Glutamatergic neuron (in vitro differentiated cells): ENCODE results near the gene EFCAB14. TPM values are rescaled to one million over a fixed set of nuclear protein-coding genes. Genes with fewer than 3 reads are reported as not detected.

Experiments
- DNase-seq: peaks from one replicate; pipeline ENCODE4 v3.0.0; 2022
- H3K27ac Mint-ChIP-seq: one replicate; pipeline ENCODE4 v1.8.0; 2020; ENCODE audit warnings: mild to moderate bottlenecking, mixed read lengths, inconsistent platforms; ENCODE audit not compliant: unreplicated experiment
- H3K27me3 Mint-ChIP-seq: one replicate; pipeline ENCODE4 v1.8.0; 2020; ENCODE audit warnings: mild to moderate bottlenecking, moderate library complexity, mixed read lengths, inconsistent platforms; ENCODE audit not compliant: unreplicated experiment
- H3K36me3 Mint-ChIP-seq: one replicate; pipeline ENCODE4 v1.8.0; 2020; ENCODE audit warnings: mild to moderate bottlenecking, mixed read lengths, inconsistent platforms; ENCODE audit not compliant: unreplicated experiment
- H3K4me1 Mint-ChIP-seq: one replicate; pipeline ENCODE4 v1.8.0; 2020; ENCODE audit warnings: mild to moderate bottlenecking, low read depth, mixed read lengths, inconsistent platforms; ENCODE audit not compliant: unreplicated experiment
- H3K4me3 Mint-ChIP-seq: one replicate; pipeline ENCODE4 v1.8.0; 2020; ENCODE audit warnings: mild to moderate bottlenecking, mixed read lengths, inconsistent platforms; ENCODE audit not compliant: unreplicated experiment
- H3K9me3 Mint-ChIP-seq: one replicate; pipeline ENCODE4 v1.8.0; 2020; ENCODE audit warnings: mild to moderate bottlenecking, moderate library complexity, mixed read lengths, inconsistent platforms; ENCODE audit not compliant: unreplicated experiment
- total RNA-seq: library from RNA; stranded (reverse); fragmentation: NEBNext Ultra II Directional; extraction: Animal tissue kit (Norgen Biotek cat#: 25700); gene quantifications from one replicate; pipeline ENCODE4 v1.2.1, GENCODE V29; 2021; ENCODE audit not compliant: unreplicated experiment
- TF ChIP-seq, protein P1 (sequence below): fragments of 200-600 bp; sonication (generic); IDR thresholded peaks from one replicate; pipeline ENCODE4 v1.5.0; 2021; ENCODE audit not compliant: partially characterized antibody, unreplicated experiment

The EFCAB14 gene
- total RNA-seq, 1 donor from 2014 or later = 18.8 TPM

DNA sequence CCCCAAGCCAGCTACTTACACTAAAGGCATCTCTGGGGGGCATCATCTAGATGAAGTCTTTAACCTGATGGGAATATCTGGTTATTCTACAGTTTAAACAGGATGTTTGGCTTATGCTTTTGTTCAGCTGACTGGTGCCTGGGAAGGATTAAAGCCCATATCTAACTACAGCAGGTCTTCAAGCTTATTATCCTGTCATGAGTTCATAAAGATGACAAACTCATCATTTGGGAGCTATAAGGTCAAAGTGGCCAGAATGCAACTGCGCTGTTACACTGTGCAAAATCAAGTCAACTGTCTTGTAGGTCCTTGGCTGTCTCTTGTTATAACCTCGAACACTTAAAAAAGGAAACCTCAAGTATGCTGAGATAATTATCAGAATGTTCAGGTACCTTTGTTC, 83.7 kb downstream of the EFCAB14 start:
- no peaks in the 10 kb centered on the region for H3K27me3 Mint-ChIP-seq
- no peak for DNase-seq
- H3K4me1 Mint-ChIP-seq = no peaks in the 10 kb centered on the region
- no peak overlapping the region for H3K4me3 Mint-ChIP-seq
- no peaks in the 10 kb centered on the region for H3K9me3 Mint-ChIP-seq
- H3K27ac Mint-ChIP-seq = no peak overlapping the region
- H3K36me3 Mint-ChIP-seq = no peaks in the 10 kb centered on the region
- TF ChIP-seq, protein P1, sequence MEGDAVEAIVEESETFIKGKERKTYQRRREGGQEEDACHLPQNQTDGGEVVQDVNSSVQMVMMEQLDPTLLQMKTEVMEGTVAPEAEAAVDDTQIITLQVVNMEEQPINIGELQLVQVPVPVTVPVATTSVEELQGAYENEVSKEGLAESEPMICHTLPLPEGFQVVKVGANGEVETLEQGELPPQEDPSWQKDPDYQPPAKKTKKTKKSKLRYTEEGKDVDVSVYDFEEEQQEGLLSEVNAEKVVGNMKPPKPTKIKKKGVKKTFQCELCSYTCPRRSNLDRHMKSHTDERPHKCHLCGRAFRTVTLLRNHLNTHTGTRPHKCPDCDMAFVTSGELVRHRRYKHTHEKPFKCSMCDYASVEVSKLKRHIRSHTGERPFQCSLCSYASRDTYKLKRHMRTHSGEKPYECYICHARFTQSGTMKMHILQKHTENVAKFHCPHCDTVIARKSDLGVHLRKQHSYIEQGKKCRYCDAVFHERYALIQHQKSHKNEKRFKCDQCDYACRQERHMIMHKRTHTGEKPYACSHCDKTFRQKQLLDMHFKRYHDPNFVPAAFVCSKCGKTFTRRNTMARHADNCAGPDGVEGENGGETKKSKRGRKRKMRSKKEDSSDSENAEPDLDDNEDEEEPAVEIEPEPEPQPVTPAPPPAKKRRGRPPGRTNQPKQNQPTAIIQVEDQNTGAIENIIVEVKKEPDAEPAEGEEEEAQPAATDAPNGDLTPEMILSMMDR = no peak

DNA sequence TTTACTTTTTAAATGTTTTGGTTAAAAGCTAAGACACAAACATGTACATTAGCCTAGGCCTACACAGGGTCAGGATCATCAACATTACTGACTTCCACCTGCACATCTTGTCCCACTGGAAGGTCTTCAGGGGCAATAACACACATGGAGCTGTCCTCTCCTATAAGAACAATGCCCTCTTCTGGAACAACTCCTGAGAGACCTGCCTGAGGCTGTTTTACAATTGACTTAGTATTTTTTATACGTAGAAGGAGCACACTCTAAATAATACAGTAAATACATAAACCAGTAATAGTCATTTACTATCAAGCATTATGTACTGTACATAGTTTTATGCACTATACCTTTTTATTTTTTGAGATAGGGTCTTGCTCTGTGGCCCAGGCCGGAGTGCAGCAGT, 88.2 kb downstream of the EFCAB14 start:
- DNase-seq = no peak
- Mint-ChIP-seq H3K27ac (no peak overlapping the region), H3K9me3 (no peaks in the 10 kb centered on the region), H3K4me1 (no peaks in the 10 kb centered on the region), H3K27me3 (no peaks in the 10 kb centered on the region), H3K4me3 (no peak overlapping the region), H3K36me3 (no peaks in the 10 kb centered on the region)
- TF ChIP-seq, protein P1 = no peak

Other genes with a start within 250 kb of the EFCAB14 start
- gene DMBX1, start 229.3 kb downstream of the EFCAB14 start, total RNA-seq = not detected
- not detected for gene KNCN, start 167.5 kb downstream of the EFCAB14 start, total RNA-seq
- 58.4 TPM for gene MKNK1, start 114.8 kb downstream of the EFCAB14 start, total RNA-seq
- gene MOB3C, start 102.3 kb downstream of the EFCAB14 start, total RNA-seq = 1.6 TPM
- 37.8 TPM for gene ATPAF1, start 50.8 kb downstream of the EFCAB14 start, total RNA-seq
- not detected for gene TEX38, start 47.3 kb downstream of the EFCAB14 start, total RNA-seq
- not detected for gene CYP4B1, start 79.9 kb upstream of the EFCAB14 start, total RNA-seq
- 0.71 TPM for gene CYP4A11, start 222.4 kb upstream of the EFCAB14 start, total RNA-seq